Transverse colon (tissue), 4 donors: ENCODE measurements around the gene TBC1D16. TPM values are rescaled to one million over a fixed set of nuclear protein-coding genes. Genes with fewer than 3 reads are reported as not detected.

Experiments used
- DNase-seq: peaks from one replicate; pipeline ENCODE4 v3.0.0-alpha.2; 2019
- H3K27ac ChIP-seq, 4 donors: fragments of 200-600 bp; sonication (generic); 2 replicates each; pipeline ENCODE4 v1.5.1; 2016 to 2018; ENCODE audit warnings: inconsistent platforms in 4 of 4
- H3K27me3 ChIP-seq: fragments of 200-600 bp; sonication (generic); 2 replicates; pipeline ENCODE4 v1.5.1; 2017; ENCODE audit warnings: inconsistent platforms
- H3K36me3 ChIP-seq, 4 donors: fragments of 200-600 bp; sonication (generic); 2 replicates each; pipeline ENCODE4 v1.5.1; 2017 to 2019; ENCODE audit warnings: inconsistent platforms in 4 of 4
- H3K4me1 ChIP-seq, 4 donors: fragments of 200-600 bp; sonication (generic); 2 replicates each; pipeline ENCODE4 v1.5.1; 2017 to 2020; ENCODE audit warnings: inconsistent platforms in 4 of 4
- H3K4me3 ChIP-seq, 4 donors: fragments of 200-600 bp; sonication (generic); 1 replicate in 1 of 4; 2 replicates in 3 of 4; pipeline versions ENCODE4 v1.5.1 to v1.6.1; 2017 to 2019; ENCODE audit warnings: inconsistent platforms in 4 of 4
- H3K9me3 ChIP-seq, 2 donors: fragments of 200-600 bp; sonication (generic); 2 replicates each; pipeline ENCODE4 v1.5.1; 2017 to 2019; ENCODE audit warnings: inconsistent platforms in 2 of 2
- CTCF ChIP-seq, 5 experiments: fragments of 200-600 bp in 3 of 5; fragments of 450-650 bp in 2 of 5; sonication (generic) in 3 of 5; IDR thresholded peaks; 1 replicate in 2 of 5; 2 replicates in 3 of 5; pipeline ENCODE4 v1.5.1; 2016 to 2017; ENCODE audit warnings: antibody characterized with exemption in 5 of 5, inconsistent platforms in 3 of 5, mild to moderate bottlenecking in 2 of 5, moderate library complexity in 1 of 5
- EP300 ChIP-seq: sonication (generic); formaldehyde crosslinking; IDR thresholded peaks from one replicate; pipeline ENCODE4 v1.6.1; 2017; ENCODE audit warnings: antibody characterized with exemption, low read depth
- POLR2A ChIP-seq: fragments of 450-650 bp; IDR thresholded peaks from one replicate; pipeline ENCODE4 v1.6.1; 2016; ENCODE audit warnings: antibody characterized with exemption, mild to moderate bottlenecking, moderate library complexity
- POLR2AphosphoS5 ChIP-seq, 3 donors: sonication (generic); formaldehyde crosslinking; IDR thresholded peaks; one replicate each; pipeline ENCODE4 v1.6.1; 2016; ENCODE audit warnings: antibody characterized with exemption in 3 of 3
- whole genome bisulfite sequencing, 2 donors: methylation state at CpG; one replicate each; pipeline ENCODE4 v1.1.5; 2018; ENCODE audit warnings: low coverage in 1 of 2; 5-methylcytosine and 5-hydroxymethylcytosine counted together
- in situ Hi-C, 4 donors: fragments of 200-750 bp; cut with MboI; loops; one replicate each; pipeline versions ENCODE4 v1.15.0 to v1.15.1; 2017; ENCODE audit warnings: low sequenced_read_pairs in 3 of 4, low pct_ligation_motif_present in 1 of 4, low pct_unique_long_range_greater_than_20kb in 1 of 4
- intact Hi-C: fragments of 100-400 bp; cut with DNase I; formaldehyde crosslinking; loops from one replicate; pipeline ENCODE4 v1.15.1; 2023; ENCODE audit warnings: low total_unique reads
- total RNA-seq, 4 donors: library from RNA; depleted of rRNA; stranded (reverse); fragments of >200 nt; gene quantifications; one replicate each; pipeline ENCODE4 v1.1.0, GENCODE V29; 2016

Gene TBC1D16
- total RNA-seq, 4 donors from 2014 or later: 12.3 to 22.4 (median 18.1) TPM

GRCh38 chr17:79993390-79994227 lies 42.1 kb downstream of the TBC1D16 start:
- DNase-seq: peak; percentile 80
- no peak for TF ChIP-seq EP300
- TF ChIP-seq POLR2AphosphoS5 (IDR thresholded peaks at IDR 0.05): peak in 2 of 3 donors; percentile 9 to 49
- intact Hi-C loops: loop anchor here (10.0 kb wide), 1 partner anchor 159 kb away; the partner anchor contains the start of gene CBX4
- H3K9me3 ChIP-seq: no peaks in the 10 kb centered on the region
- in situ Hi-C loops: loop anchor here in 2 of 4 donors (25.0 kb wide), 1 partner anchor 181 kb away; no protein-coding TSS in a partner anchor
- H3K4me3 ChIP-seq: peak overlapping the region in 1 of 4 donors; percentile 5
- WGBS, 2 donors: 21% methylated on average over 15 of the region's 22 CpGs; no CpG with 5 or more reads in 1 of the 2 donors
- H3K27me3 ChIP-seq: no peaks in the 10 kb centered on the region
- no peaks in the 10 kb centered on the region for H3K36me3 ChIP-seq
- H3K4me1 ChIP-seq: peaks cover 29 to 56% (median 51%) of the 10 kb centered on the region in 4 donors
- H3K27ac ChIP-seq: peak overlapping the region; percentile 7 to 72 (median 37)

GRCh38 chr17:79992649-79993389 lies 42.9 kb downstream of the TBC1D16 start:
- in situ Hi-C loops (loop anchor here in 2 of 4 donors (25.0 kb wide), 1 partner anchor 181 kb away; no protein-coding TSS in a partner anchor), intact Hi-C loops (loop anchor here (10.0 kb wide), 1 partner anchor 158 kb away; the partner anchor contains the start of gene CBX4)
- peaks cover 35 to 64% (median 59%) of the 10 kb centered on the region in 4 donors for H3K4me1 ChIP-seq
- peak overlapping the region in 1 of 4 donors; percentile 46 for H3K4me3 ChIP-seq
- H3K36me3 ChIP-seq: no peaks in the 10 kb centered on the region
- TF ChIP-seq POLR2A: no peak
- TF ChIP-seq POLR2AphosphoS5 (IDR thresholded peaks at IDR 0.05): no peak
- no peak for TF ChIP-seq CTCF (IDR thresholded peaks at IDR 0.05)
- no peak for TF ChIP-seq EP300
- H3K27me3 ChIP-seq: no peaks in the 10 kb centered on the region
- no peak for DNase-seq
- H3K27ac ChIP-seq: peak overlapping the region in 3 of 4 donors; percentile 37 to 72 (median 54)
- H3K9me3 ChIP-seq: no peaks in the 10 kb centered on the region
- 65% methylated on average over 10 of the region's 10 CpGs; no CpG with 5 or more reads in 1 of the 2 donors for WGBS, 2 donors

GRCh38 chr17:79991924-79992648 lies 43.6 kb downstream of the TBC1D16 start:
- TF ChIP-seq CTCF (IDR thresholded peaks at IDR 0.05) (peak in 2 of 5 experiments; percentile 14 to 39), POLR2A (no peak)
- DNase-seq: peak; percentile 43

GRCh38 chr17:79991140-79991923 lies 44.3 kb downstream of the TBC1D16 start:
- WGBS, 2 donors: 23% methylated on average over 28 of the region's 30 CpGs; no CpG with 5 or more reads in 1 of the 2 donors
- Histone ChIP-seq H3K9me3 (no peaks in the 10 kb centered on the region), H3K36me3 (no peaks in the 10 kb centered on the region), H3K4me1 (peaks cover 35 to 79% (median 71%) of the 10 kb centered on the region in 4 donors), H3K27me3 (no peaks in the 10 kb centered on the region), H3K27ac (peak overlapping the region in 3 of 4 donors; percentile 37 to 72 (median 54)), H3K4me3 (peak overlapping the region; percentile 5 to 46 (median 30))
- in situ Hi-C loops (loop anchor here in 2 of 4 donors (25.0 kb wide), 1 partner anchor 179 kb away; no protein-coding TSS in a partner anchor), intact Hi-C loops (loop anchor here (10.0 kb wide), 1 partner anchor 157 kb away; the partner anchor contains the start of gene CBX4)
- TF ChIP-seq POLR2A: no peak
- peak in 4 of 5 experiments; percentile 16 to 68 (median 65) for TF ChIP-seq CTCF (IDR thresholded peaks at IDR 0.05)
- no peak for TF ChIP-seq EP300
- TF ChIP-seq POLR2AphosphoS5 (IDR thresholded peaks at IDR 0.05): no peak
- DNase-seq: peak; percentile 91

More at GRCh38 chr17:79991924-79992648, 43.6 kb downstream of the TBC1D16 start:
- no peaks in the 10 kb centered on the region for H3K36me3 ChIP-seq
- peaks cover 35 to 72% (median 65%) of the 10 kb centered on the region in 4 donors for H3K4me1 ChIP-seq
- H3K4me3 ChIP-seq: peak overlapping the region; percentile 5 to 46 (median 30)
- peak overlapping the region; percentile 37 to 72 (median 50) for H3K27ac ChIP-seq
- H3K9me3 ChIP-seq: no peaks in the 10 kb centered on the region
- no peaks in the 10 kb centered on the region for H3K27me3 ChIP-seq
- in situ Hi-C loops: loop anchor here in 2 of 4 donors (25.0 kb wide), 1 partner anchor 180 kb away; no protein-coding TSS in a partner anchor
- 0 to 6% methylated on average over 6 to 43 of the region's 44 CpGs for WGBS, 2 donors
- intact Hi-C loops: loop anchor here (10.0 kb wide), 1 partner anchor 157 kb away; the partner anchor contains the start of gene CBX4
